Natural killer cell (primary cell): Measurements from ENCODE around the gene PCNA. TPM values are rescaled to one million over a fixed set of nuclear protein-coding genes. Genes with fewer than 3 reads are reported as not detected.
"Not testable (repeated sequence)": the region's sequence is repeated elsewhere in the genome, so short reads cannot be mapped to it uniquely, and the experiment has no call there.

ENCODE experiments used
- ATAC-seq, 3 donors: fragments of 150-1000 bp in 2 of 3; fragments of 200-7000 bp in 1 of 3; cut with Tn5 transposase; 1 replicate in 1 of 3; 2 replicates in 2 of 3; pipeline ENCODE4 v1.10.0; 2021; ENCODE audit warnings: mild to moderate bottlenecking in 2 of 3, moderate library complexity in 2 of 3
- DNase-seq, 2 donors: peaks; one replicate each; pipeline versions ENCODE4 v3.0.0 to v3.0.0-alpha.2; 2013 to 2021; ENCODE audit warnings: mixed read lengths in 1 of 2
- H3K27ac ChIP-seq: one replicate; pipeline ENCODE4 v1.5.1; 2013; ENCODE audit warnings: mild to moderate bottlenecking, low read length
- H3K27me3 ChIP-seq: one replicate; pipeline ENCODE4 v1.6.1; 2013; ENCODE audit warnings: low read length; ENCODE audit not compliant: control insufficient read depth, insufficient read depth
- H3K36me3 ChIP-seq: one replicate; pipeline ENCODE4 v1.6.1; 2013; ENCODE audit warnings: low read length; ENCODE audit not compliant: control insufficient read depth, insufficient read depth
- H3K4me1 ChIP-seq: one replicate; pipeline ENCODE4 v1.6.1; 2013; ENCODE audit warnings: low read length; ENCODE audit not compliant: control insufficient read depth, insufficient read depth
- H3K4me3 ChIP-seq: one replicate; pipeline ENCODE4 v1.5.1; 2013; ENCODE audit warnings: low read length
- H3K9me3 ChIP-seq: one replicate; pipeline ENCODE4 v1.6.1; 2013; ENCODE audit warnings: low read length; ENCODE audit not compliant: control insufficient read depth, insufficient read depth
- H3K27ac Mint-ChIP-seq, 2 donors: one replicate each; pipeline ENCODE4 v1.8.0; 2022; ENCODE audit warnings: mild to moderate bottlenecking in 2 of 2, mixed read lengths in 2 of 2, moderate library complexity in 1 of 2
- H3K27me3 Mint-ChIP-seq, 2 donors: one replicate each; pipeline ENCODE4 v1.8.0; 2022; ENCODE audit warnings: low read depth in 2 of 2, mixed read lengths in 2 of 2
- H3K36me3 Mint-ChIP-seq: one replicate; pipeline ENCODE4 v1.8.0; 2022; ENCODE audit warnings: mixed read lengths
- H3K4me1 Mint-ChIP-seq, 2 donors: one replicate each; pipeline ENCODE4 v1.8.0; 2022; ENCODE audit warnings: mixed read lengths in 2 of 2
- H3K4me3 Mint-ChIP-seq: one replicate; pipeline ENCODE4 v1.8.0; 2022; ENCODE audit warnings: mild to moderate bottlenecking, moderate library complexity, mixed read lengths
- H3K9me3 Mint-ChIP-seq, 2 donors: one replicate each; pipeline ENCODE4 v1.8.0; 2022; ENCODE audit warnings: mixed read lengths in 2 of 2
- CTCF ChIP-seq: fragments of 200-600 bp; IDR thresholded peaks from one replicate; pipeline ENCODE4 v1.8.0; 2022; ENCODE audit warnings: antibody characterized with exemption
- WGBS: methylation state at CpG from one replicate; pipeline ENCODE4 v1.1.7; 2013; ENCODE audit warnings: missing lambda C conversion rate; ENCODE audit not compliant: insufficient coverage; 5-methylcytosine and 5-hydroxymethylcytosine counted together
- intact Hi-C: fragments of 100-400 bp; cut with micrococcal nuclease; formaldehyde crosslinking; loops from one replicate; pipeline ENCODE4 v1.14.2; 2022
- total RNA-seq, 4 donors: library from RNA; stranded (reverse); fragments of 120-200 nt in 1 of 4; gene quantifications; one replicate each; pipeline versions ENCODE4 v1.2.3 to v1.2.4, GENCODE V29; 2013 to 2022

Gene PCNA
- total RNA-seq, 3 donors from 2014 or later (not counting 1 experiment from before 2014, with no cell fraction given): 41.5 to 50.6 (median 46.9) TPM

GRCh38 chr20:5080384-5080877 is 39.3 kb downstream of the PCNA start:
- 67% methylated on average over 10 of the region's 10 CpGs for WGBS
- Histone ChIP-seq H3K9me3 (no peaks in the 10 kb centered on the region), H3K27ac (peak overlapping the region; percentile 8), H3K27me3 (no peaks in the 10 kb centered on the region), H3K4me1 (peaks cover 40% of the 10 kb centered on the region), H3K4me3 (no peak overlapping the region), H3K36me3 (no peaks in the 10 kb centered on the region)
- H3K36me3 Mint-ChIP-seq: no peaks in the 10 kb centered on the region
- H3K27ac Mint-ChIP-seq: peak overlapping the region; percentile 97 to 98
- DNase-seq: no peak
- H3K4me1 Mint-ChIP-seq: peaks cover 36 to 43% of the 10 kb centered on the region in 2 donors
- H3K27me3 Mint-ChIP-seq: no peaks in the 10 kb centered on the region
- intact Hi-C loops: no loop called here
- no peaks in the 10 kb centered on the region for H3K9me3 Mint-ChIP-seq
- TF ChIP-seq CTCF: no peak
- ATAC-seq: peak in 1 of 3 donors; percentile 47
- peak overlapping the region; percentile 47 for H3K4me3 Mint-ChIP-seq

- Histone ChIP-seq H3K4me1 (peaks cover 46% of the 10 kb centered on the region), H3K9me3 (no peaks in the 10 kb centered on the region), H3K36me3 (no peaks in the 10 kb centered on the region), H3K27ac (peak overlapping the region; percentile 94), H3K4me3 (peak overlapping the region; percentile 22), H3K27me3 (no peaks in the 10 kb centered on the region)
- DNase-seq (peak; percentile 72 to 89), ATAC-seq (peak; percentile 89 to 96 (median 96))
- intact Hi-C loops: loop anchor here (1.0 to 5.0 kb wide), 3 partner anchors 21 to 49 kb away; partner anchors contain the start of gene CDS2
- Mint-ChIP-seq H3K27ac (peak overlapping the region; percentile 97 to 98), H3K27me3 (no peaks in the 10 kb centered on the region), H3K4me3 (peak overlapping the region; percentile 79), H3K9me3 (no peaks in the 10 kb centered on the region), H3K36me3 (no peaks in the 10 kb centered on the region), H3K4me1 (peaks cover 36 to 38% of the 10 kb centered on the region in 2 donors)
- TF ChIP-seq CTCF: no peak
- WGBS: under 1% methylated on average over 11 of the region's 11 CpGs
Observed at GRCh38 chr20:5078399-5078958, 41.3 kb downstream of the PCNA start.

- DNase-seq (peak in 1 of 2 donors; percentile 52), ATAC-seq (peak; percentile 43 to 56 (median 46))
- peak overlapping the region; percentile 97 to 98 for H3K27ac Mint-ChIP-seq
- peak overlapping the region; percentile 22 for H3K4me3 ChIP-seq
- H3K27me3 ChIP-seq: no peaks in the 10 kb centered on the region
- H3K4me1 Mint-ChIP-seq: peaks cover 36 to 38% of the 10 kb centered on the region in 2 donors
- no peaks in the 10 kb centered on the region for H3K9me3 Mint-ChIP-seq
- no peaks in the 10 kb centered on the region for H3K36me3 ChIP-seq
- no peaks in the 10 kb centered on the region for H3K36me3 Mint-ChIP-seq
- peak overlapping the region; percentile 94 for H3K27ac ChIP-seq
- intact Hi-C loops: loop anchor here (1.0 to 5.0 kb wide), 3 partner anchors 21 to 49 kb away; partner anchors contain the start of gene CDS2
- 42% methylated on average over 4 of the region's 4 CpGs for WGBS
- no peak for TF ChIP-seq CTCF
- no peaks in the 10 kb centered on the region for H3K9me3 ChIP-seq
- H3K4me1 ChIP-seq: peaks cover 51% of the 10 kb centered on the region
- no peaks in the 10 kb centered on the region for H3K27me3 Mint-ChIP-seq
- H3K4me3 Mint-ChIP-seq: peak overlapping the region; percentile 79
Observed at GRCh38 chr20:5077761-5078387, 41.9 kb downstream of the PCNA start.

GRCh38 chr20:5076913-5077312 is 42.8 kb downstream of the PCNA start:
- H3K4me3 Mint-ChIP-seq, H3K36me3 ChIP-seq, H3K36me3 Mint-ChIP-seq, H3K9me3 ChIP-seq, H3K4me3 ChIP-seq, DNase-seq, H3K27ac ChIP-seq, H3K9me3 Mint-ChIP-seq, H3K27me3 ChIP-seq, ATAC-seq, H3K27me3 Mint-ChIP-seq: not testable (repeated sequence)
- peaks cover 51% of the 10 kb centered on the region for H3K4me1 ChIP-seq
- peak overlapping the region; percentile 97 to 98 for H3K27ac Mint-ChIP-seq
- intact Hi-C loops: loop anchor here (5.0 kb wide), 1 partner anchor 50 kb away; the partner anchor contains the start of gene CDS2
- H3K4me1 Mint-ChIP-seq: peaks cover 36 to 38% of the 10 kb centered on the region in 2 donors
- WGBS: no CpG with 5 or more reads among the region's 2 CpGs
